ENCODE data around the gene ANKS3. TPM values are rescaled to one million over a fixed set of nuclear protein-coding genes. Genes with fewer than 3 reads are reported as not detected.

The ANKS3 gene
- total RNA-seq, 1 donor from 2014 or later: 32.0 TPM

DNA sequence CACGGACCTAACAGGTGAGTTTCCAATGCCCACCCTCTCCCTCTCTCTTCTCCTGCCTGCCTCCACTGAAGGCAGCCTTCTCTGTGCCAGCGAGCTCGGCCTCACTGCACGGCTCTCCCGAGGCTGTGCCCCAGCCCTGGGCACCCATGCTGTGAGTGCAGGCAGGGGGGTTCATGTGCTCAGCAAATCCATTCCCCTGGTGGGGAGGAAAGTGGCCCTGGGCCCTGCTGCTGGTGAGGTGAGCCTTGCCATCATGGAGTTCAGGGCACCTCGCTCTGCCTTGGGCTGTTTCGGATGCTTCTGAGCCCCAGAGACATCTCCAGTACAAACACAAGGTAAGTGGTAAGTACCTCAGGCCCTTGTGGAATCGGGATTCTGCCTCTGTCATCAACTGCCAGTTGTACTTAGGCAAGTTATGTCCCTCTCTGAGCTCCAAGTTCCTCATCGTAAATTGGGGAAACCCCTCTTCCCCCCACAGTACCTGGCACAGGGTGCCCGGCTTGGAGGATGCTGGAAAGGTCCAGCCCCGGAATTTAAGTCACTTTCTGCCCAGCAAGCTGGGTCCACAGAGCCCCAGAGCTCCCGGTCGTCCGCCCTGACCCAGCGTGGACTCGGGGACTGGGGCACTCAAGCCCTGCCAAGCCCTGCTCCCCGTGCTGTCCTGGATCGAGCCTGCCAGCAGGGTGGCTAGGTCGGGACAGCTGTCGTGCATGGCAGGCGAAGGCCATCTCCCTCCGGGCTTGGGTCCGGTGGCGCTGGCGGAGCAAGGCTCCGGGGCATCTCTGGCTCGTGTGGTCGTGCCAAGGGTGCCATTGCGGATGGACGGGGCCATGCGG lies 41.4 kb downstream of the ANKS3 start:
- no peaks in the 10 kb centered on the region for H3K9me3 Mint-ChIP-seq
- DNase-seq (ENCODE audit: low read depth, low spot score): no peak
- H3K36me3 Mint-ChIP-seq (ENCODE audit: low read depth): no peaks in the 10 kb centered on the region
- H3K4me3 Mint-ChIP-seq: peak overlapping the region; percentile 87
- peaks cover 3% of the 10 kb centered on the region for H3K27me3 Mint-ChIP-seq (ENCODE audit: low read depth)
- peak overlapping the region; percentile 93 for H3K27ac Mint-ChIP-seq (ENCODE audit: unreplicated experiment)
- TF ChIP-seq, protein P1, sequence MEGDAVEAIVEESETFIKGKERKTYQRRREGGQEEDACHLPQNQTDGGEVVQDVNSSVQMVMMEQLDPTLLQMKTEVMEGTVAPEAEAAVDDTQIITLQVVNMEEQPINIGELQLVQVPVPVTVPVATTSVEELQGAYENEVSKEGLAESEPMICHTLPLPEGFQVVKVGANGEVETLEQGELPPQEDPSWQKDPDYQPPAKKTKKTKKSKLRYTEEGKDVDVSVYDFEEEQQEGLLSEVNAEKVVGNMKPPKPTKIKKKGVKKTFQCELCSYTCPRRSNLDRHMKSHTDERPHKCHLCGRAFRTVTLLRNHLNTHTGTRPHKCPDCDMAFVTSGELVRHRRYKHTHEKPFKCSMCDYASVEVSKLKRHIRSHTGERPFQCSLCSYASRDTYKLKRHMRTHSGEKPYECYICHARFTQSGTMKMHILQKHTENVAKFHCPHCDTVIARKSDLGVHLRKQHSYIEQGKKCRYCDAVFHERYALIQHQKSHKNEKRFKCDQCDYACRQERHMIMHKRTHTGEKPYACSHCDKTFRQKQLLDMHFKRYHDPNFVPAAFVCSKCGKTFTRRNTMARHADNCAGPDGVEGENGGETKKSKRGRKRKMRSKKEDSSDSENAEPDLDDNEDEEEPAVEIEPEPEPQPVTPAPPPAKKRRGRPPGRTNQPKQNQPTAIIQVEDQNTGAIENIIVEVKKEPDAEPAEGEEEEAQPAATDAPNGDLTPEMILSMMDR (conservative IDR thresholded peaks at IDR 0.05): no peak
- H3K4me1 Mint-ChIP-seq: no peaks in the 10 kb centered on the region

DNA sequence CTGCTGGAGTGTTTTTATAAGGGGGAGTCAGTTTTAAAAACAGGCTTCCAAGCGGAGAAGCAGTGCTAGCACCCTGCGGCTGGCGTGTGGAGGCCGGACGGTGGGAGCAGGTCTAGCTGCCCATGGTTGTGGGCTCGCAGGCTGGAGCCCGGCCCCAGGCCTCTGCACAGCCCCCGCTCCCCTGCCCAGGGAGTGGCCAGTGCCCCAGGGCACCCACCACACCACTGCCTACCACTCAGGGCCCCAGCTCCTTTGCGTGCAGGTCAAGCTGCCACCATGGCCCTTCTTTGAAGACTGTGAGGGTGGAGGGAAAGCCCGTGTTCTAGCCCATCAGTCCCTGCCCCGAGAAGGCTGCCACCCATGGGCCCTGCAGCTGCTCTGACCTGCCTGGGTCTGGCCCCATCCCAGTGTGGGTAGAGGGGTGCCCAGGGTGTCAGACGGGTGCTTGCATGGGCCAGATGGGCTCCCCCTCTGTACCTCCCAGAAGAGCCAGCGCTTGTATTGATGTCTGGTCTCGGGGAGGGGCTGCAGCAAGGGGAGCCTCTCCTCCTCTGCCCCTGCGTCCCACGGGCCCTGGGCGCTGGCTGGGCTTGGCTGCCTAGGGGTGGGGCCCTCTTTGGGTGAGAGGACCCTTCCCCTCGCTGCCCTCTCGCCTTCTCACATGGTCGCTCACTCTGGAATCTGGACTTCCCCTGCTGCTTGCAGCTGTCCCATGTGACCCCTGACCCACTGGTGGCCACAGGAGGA lies 42.2 kb downstream of the ANKS3 start:
- peak overlapping the region; percentile 75 for H3K4me3 Mint-ChIP-seq
- H3K27ac Mint-ChIP-seq (ENCODE audit: unreplicated experiment): no peak overlapping the region
- peaks cover 3% of the 10 kb centered on the region for H3K27me3 Mint-ChIP-seq (ENCODE audit: low read depth)
- TF ChIP-seq, protein P1 (conservative IDR thresholded peaks at IDR 0.05): no peak
- H3K9me3 Mint-ChIP-seq: no peaks in the 10 kb centered on the region
- no peak for DNase-seq (ENCODE audit: low read depth, low spot score)
- no peaks in the 10 kb centered on the region for H3K4me1 Mint-ChIP-seq
- H3K36me3 Mint-ChIP-seq (ENCODE audit: low read depth): no peaks in the 10 kb centered on the region

DNA sequence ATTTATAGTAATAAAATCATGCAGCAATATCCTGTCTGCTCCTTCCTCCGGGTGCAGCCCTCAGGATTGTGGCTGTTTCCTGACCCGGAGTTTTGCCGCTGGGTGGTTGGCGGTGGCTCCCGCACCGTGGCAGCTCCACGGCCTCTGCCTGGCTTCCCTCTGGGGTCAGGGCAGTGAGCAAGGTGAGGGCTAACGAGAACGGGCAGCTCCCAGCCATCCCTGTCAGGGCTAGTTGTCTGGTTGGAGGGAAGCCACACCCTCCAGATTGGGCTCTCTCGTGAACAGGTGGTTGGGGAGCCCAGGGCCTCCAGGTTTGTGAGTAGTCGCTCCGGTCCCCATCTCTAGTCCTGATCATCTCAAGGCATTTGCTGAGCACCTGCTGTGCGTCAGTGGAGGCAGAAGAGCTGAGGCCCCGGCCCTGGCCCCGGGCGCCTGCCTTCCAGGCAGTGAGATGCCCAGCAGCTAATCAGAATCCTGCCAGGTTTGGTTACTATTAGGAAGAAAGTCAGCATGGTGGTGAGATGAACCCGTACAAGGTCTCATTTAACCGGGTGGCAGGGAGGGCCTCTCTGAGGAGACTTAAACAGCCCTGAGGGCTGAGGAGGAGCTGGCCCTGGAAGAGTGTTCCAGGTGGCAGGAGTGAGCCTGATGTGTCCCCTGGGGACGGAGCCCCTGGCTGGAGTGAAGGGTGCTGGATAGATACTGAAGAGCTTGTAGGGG lies 43.0 kb downstream of the ANKS3 start:
- Mint-ChIP-seq H3K27me3 (ENCODE audit: low read depth) (peaks cover 3% of the 10 kb centered on the region), H3K27ac (ENCODE audit: unreplicated experiment) (no peak overlapping the region), H3K4me1 (no peaks in the 10 kb centered on the region), H3K4me3 (peak overlapping the region; percentile 75), H3K9me3 (no peaks in the 10 kb centered on the region), H3K36me3 (ENCODE audit: low read depth) (no peaks in the 10 kb centered on the region)
- no peak for DNase-seq (ENCODE audit: low read depth, low spot score)
- TF ChIP-seq, protein P1 (conservative IDR thresholded peaks at IDR 0.05): no peak

DNA sequence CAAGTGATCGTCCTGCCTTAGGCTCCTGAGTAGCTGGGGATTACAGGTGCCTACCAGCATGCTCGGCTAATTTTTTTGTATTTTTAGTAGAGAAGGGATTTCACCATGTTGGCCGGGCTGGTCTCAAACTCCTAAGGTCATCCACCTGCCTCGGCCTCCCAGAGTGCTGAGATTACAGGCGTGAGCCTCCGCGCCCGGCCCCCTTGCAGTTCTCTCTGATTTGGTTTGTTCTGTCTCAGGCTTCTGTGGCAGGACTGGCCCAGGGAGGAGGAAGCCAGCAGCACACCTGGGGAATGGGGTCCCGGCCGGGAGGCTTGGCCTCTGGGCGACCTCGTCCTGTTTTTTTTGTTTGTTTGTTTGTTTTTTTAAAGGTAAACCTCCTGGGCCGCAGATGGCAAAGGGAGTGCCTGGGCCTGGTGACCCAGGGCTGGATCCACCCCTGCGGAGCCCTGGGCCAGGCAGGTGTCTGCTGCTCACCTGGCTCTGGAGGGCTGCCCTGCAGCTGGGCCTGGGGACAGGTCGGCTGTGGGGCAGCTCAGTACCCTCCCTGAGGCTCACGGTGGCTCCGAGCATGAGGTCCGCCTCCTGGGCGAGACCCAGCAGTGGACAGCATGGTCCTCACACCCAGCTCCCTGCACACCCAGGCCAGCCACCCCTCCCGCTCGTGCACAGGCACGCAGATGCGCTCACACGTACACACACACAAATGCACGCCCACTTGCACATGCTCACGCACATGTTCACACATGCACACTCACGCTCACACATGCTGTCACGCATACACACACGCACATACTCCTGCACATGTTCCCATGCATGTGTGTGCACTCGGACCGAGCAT lies 44.0 kb downstream of the ANKS3 start:
- Mint-ChIP-seq H3K27me3 (ENCODE audit: low read depth) (peaks cover 3% of the 10 kb centered on the region), H3K4me3 (peak overlapping the region; percentile 47), H3K27ac (ENCODE audit: unreplicated experiment) (peak overlapping the region; percentile 50), H3K36me3 (ENCODE audit: low read depth) (no peaks in the 10 kb centered on the region), H3K4me1 (no peaks in the 10 kb centered on the region), H3K9me3 (no peaks in the 10 kb centered on the region)
- DNase-seq (ENCODE audit: low read depth, low spot score): no peak
- TF ChIP-seq, protein P1 (conservative IDR thresholded peaks at IDR 0.05): no peak

Data from neural crest cell (in vitro differentiated cells).